HG03135 (cell line): Measurements from ENCODE around the gene MLF2.

ENCODE experiments used
- ATAC-seq: cut with Tn5 transposase; IDR thresholded peaks from one replicate; pipeline ENCODE4 v1.9.1; 2021; ENCODE audit warnings: mild to moderate bottlenecking, moderate library complexity; ENCODE audit not compliant: unreplicated experiment

MLF2 gene

GRCh38 chr12:6752921-6753771 lies at the start of gene MLF2:
MLF2 (minus strand) TSS chr12:6753141; CDS start chr12:6752334, 807 bp downstream.
- peak; percentile 89 for ATAC-seq

GRCh38 chr12:6799147-6799546 lies 46.2 kb upstream of the MLF2 start:
- no peak for ATAC-seq

DNA sequence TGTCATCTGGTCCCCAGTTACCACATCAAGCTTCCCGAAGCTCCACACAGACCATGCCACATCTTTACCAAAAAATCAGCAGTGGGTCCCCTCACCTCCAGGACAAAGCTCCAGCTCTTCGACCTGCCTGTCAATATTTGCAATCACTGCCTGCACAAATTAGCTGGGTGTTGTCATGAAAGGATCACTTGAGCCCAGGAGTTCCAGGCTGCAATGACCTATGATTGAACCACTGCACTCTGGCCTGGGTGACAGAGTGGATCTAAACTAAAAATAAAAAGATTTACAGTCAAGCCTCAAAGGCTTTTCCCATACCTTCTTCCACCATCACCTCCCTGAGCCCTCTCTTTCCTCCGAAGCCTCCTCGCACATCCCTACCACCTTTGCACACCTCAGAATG lies 43.6 kb upstream of the MLF2 start:
- ATAC-seq: no peak

DNA sequence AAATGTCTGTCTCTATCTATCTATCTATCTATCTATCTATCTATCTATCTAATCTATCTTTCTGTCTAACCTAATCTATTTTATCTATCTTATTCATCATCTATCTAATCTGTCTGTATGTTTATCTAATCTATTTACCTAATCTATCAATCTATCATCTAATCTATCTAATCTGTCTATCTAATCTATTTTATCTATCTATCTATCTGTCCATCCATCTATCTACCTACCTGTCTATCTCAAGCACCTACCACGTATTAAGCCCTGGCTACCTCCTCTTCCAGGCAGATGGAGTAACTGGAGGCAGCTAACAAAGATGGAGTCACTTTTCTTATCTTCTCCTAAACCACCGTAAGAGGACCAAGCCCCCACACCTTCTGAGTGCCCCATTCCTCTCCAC lies 42.1 kb upstream of the MLF2 start:
- no peak for ATAC-seq

DNA sequence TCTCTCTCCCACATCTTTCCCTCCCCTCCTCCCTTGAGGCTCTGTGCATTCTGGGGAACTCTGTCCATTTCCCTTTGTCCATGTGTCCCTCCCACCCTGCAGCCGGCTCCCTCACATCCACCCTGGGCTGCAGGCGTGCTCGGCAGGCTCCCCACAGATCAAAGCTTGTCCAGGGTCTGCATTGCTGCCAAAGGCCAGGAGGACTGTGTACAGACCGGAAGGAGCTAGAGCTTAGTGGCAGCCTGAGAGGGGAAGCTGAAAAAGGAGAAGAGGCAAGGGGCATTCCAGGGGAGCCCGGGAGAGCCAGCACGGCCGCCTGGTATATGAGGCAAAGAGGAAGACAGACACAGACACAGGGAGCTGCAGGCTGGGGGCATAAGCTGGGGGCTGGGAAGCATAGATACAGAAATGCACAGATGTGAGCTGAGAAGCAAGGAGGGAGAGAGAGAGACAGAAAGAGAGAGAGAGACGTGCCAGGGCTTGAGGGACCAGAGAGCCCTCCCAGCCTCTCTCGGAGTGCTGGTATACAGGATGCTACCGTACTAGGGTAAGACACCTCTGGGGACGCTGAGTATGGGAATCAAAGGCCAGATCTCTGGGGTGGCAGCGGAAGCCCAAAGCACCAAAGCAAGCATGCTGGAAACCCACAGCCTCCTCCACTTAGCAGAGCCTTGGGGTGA lies 39.7 kb upstream of the MLF2 start:
- no peak for ATAC-seq

DNA sequence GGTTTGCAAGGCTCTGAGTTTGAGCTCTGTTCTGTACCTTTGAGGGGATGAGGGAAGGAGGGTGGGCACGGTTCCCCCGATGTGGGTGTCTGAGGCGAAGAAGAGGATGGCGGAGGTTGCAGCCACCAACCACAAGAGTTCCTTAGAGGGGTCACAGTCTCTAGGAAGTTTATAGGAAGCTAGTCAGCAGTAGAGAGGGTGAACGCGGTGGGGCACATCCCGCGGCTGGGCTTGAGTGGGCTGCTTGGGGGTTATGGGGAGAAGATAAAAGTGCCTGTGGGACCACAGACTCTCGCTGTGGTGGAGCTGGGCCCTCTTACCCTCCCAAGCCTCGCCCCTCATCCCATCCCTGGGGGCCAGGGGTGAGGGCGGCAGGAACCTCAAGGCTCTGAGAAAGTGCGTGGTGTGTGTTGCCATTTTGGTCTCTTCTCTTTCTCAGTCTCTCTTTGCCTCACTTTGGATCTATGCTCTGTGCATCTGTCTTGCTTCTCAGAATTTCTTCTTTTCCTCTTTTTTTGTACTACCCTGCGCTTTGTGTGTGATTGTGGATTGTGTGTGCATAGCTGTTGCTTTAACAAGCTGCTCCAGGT lies 39.1 kb upstream of the MLF2 start:
- ATAC-seq: no peak

DNA sequence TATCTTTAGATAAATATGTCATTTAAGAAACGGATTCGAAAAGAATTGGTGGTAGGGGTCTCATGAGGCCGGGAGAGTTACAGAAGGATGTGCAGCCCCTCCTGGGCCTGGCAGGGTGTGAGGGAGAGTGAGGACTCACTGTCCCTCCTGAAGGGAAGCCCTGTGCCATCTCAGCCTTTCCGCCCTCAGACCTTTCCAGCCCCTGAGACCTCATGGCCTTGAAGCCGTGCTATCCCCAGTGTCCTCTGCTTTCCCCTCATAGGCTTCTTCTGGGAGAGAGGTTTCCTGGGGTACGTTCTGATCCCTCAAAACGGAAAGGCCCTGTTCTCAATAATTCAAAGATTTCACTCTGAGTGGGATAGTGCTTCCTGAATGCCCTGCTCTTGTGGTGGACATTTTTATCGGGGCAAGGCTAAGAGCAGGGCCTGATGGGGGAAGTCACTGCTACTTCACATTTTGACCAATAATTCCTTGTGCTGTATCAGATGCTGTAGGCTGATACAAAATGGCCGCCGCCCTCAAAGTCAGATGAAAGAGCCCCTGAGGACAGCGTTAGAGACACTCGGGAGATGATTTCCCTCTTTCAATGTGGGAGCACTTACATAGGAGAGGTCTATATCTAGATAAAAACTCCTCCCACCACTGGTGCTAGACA lies 37.7 kb upstream of the MLF2 start:
- ATAC-seq: no peak

DNA sequence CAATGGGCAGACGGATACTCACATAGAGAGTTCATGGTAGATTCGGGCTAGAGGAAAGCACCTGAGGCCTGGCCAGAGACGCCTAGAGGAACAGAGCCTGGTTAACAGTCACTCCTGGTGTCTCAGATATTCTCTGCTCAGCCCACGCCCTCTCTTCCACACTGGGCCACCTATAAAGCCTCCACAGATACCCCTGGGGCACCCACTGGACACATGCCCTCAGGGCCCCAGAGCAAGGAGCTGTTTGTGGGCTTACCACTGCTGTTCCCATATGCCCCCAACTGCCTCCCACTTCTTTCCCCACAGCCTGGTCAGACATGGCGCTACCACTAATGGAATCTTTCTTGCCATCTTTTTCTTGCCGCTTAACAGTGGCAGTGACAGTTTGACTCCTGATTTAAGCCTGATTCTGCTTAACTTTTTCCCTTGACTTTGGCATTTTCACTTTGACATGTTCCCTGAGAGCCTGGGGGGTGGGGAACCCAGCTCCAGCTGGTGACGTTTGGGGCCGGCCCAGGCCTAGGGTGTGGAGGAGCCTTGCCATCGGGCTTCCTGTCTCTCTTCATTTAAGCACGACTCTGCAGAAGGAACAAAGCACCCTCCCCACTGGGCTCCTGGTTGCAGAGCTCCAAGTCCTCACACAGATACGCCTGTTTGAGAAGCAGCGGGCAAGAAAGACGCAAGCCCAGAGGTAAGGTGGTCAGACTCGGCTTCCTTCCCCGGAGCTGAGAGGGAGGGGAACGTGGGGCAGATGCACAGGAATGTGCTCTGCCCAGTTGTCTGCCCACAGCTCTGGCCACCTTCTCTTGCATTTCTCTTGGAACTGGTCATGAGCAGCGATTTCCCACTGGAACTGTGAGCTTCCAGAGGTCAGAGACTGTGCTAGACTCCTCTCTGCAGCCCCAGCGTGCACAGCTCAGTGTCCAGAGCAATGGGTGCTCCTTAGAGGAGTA lies 36.3 kb upstream of the MLF2 start, which contains the start of gene CD4:
CD4 (plus strand) TSS at position 557 of the 953 bp plus-strand sequence. CDS start 10,611 bp downstream, outside the sequence.
- no peak for ATAC-seq

- ATAC-seq: no peak
Measured at GRCh38 chr12:6787309-6787708, 34.4 kb upstream of the MLF2 start.

- no peak for ATAC-seq
Measured at GRCh38 chr12:6786416-6787094, 33.6 kb upstream of the MLF2 start.

DNA sequence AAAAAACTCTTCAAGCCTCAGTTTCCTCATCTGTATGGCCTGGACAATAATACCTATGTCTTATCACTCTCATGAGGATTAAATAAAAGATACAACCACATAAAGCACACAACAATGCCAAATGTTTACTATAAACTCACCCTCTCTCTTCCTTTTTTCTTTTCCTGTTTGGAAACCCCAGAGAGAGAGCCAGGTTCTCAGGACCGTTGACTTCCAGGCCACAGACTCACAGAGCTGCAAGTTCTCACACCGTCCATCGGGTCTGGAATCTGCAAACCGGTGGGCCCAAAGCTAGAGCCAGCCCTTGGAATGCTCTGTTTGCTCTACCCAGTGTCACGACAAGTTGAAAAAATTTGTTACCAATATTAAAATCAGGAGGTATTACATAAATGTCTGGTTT lies 31.8 kb upstream of the MLF2 start:
- ATAC-seq: no peak

- no peak for ATAC-seq
Measured at GRCh38 chr12:6784296-6784695, 31.4 kb upstream of the MLF2 start.

DNA sequence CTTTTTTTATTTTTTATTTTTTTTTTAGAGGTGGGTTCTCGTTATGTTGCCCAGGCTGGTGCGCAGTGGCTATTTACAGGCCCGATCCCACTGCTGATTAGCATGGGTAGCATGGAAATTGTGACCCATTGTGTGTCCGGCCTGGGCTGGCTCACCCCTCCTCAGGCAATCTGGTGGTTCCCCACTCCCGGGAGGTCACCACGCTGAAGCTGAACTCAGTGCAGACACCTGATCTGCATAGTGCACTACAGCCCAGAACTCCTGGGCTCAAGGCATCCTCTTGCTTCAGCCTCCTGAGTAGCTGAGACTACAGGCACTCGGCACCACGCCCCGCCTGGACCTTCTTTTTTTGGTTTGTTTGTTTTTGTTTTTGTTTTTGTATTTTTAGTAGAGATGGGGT lies 30.9 kb upstream of the MLF2 start:
- no peak for ATAC-seq

DNA sequence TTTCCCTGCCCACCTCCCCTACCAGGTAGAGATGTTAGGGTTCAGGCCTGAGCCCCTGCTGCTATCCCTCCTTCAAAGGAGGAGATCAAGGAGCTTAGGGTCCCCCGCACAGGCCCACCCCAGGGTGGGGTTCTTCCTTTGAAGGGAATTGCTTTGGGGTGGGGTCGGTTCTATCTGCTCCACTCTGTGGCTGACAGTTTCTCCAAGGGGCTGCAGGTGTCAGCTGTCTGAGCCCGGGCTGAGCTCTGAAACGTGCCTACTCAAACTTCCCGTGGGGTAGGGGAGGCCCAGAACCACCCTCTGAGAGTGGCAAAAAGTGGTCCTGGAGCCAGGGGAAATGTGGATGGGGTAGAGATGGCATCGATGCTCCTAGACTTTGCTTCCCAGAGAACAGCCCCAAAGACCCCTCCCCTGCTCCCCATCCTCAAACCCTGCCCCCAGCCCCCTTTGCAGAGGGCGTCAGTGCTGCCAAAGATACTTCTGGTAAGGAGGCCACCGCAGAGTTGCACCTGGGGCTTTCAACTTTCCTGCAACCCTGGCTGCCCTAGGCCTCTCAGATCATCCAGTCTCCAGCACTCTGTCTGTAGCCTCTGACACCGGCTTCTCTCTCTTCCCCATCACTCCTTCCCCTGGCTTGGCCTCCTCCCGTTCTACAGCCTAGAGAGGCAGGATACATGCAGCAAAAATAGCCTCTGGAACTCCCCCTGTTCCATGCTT lies 30.1 kb upstream of the MLF2 start:
- no peak for ATAC-seq

- ATAC-seq: no peak
Measured at GRCh38 chr12:6782119-6782518, 29.2 kb upstream of the MLF2 start.

GRCh38 chr12:6780573-6780972 lies 27.6 kb upstream of the MLF2 start:
- ATAC-seq: no peak

- ATAC-seq: no peak
Measured at GRCh38 chr12:6779708-6780432, 26.9 kb upstream of the MLF2 start.
